Measurements from ENCODE around the gene MCM10. TPM values are rescaled to one million over a fixed set of nuclear protein-coding genes. Genes with fewer than 3 reads are reported as not detected.

MCM10 gene
- total and polyA plus RNA-seq, 2 of the 8 experiments (the other 6 are each of a cell fraction or from before 2014, with no cell fraction given): 9.8 to 60.3 TPM

DNA sequence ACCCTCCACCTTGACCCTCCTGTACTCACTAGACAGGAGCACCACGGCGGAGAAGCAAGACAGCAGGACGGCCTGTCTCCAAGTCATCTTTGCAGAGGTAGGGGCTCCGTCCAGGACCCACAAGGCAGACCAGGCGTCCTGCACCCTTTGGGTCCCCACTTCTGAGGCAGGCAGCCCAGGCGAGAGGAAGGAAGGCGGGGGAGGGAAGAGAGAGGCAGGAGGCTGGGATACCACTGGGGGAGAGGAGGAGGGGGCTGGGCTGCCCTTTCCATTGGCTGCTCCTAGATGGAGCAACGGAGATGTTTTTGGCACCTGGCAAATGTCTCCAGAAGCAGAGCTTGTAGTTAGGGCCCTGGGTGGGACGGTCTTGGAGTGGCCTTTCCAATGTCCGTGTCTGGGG lies 72.8 kb downstream of the MCM10 start, which contains the start of gene UCMA (continued):
- no peak for TF ChIP-seq TAF1 (IDR thresholded peaks at IDR 0.05; ENCODE audit: low read depth, low read length)
- TF ChIP-seq, protein P1, sequence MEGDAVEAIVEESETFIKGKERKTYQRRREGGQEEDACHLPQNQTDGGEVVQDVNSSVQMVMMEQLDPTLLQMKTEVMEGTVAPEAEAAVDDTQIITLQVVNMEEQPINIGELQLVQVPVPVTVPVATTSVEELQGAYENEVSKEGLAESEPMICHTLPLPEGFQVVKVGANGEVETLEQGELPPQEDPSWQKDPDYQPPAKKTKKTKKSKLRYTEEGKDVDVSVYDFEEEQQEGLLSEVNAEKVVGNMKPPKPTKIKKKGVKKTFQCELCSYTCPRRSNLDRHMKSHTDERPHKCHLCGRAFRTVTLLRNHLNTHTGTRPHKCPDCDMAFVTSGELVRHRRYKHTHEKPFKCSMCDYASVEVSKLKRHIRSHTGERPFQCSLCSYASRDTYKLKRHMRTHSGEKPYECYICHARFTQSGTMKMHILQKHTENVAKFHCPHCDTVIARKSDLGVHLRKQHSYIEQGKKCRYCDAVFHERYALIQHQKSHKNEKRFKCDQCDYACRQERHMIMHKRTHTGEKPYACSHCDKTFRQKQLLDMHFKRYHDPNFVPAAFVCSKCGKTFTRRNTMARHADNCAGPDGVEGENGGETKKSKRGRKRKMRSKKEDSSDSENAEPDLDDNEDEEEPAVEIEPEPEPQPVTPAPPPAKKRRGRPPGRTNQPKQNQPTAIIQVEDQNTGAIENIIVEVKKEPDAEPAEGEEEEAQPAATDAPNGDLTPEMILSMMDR (IDR thresholded peaks at IDR 0.05; ENCODE audit: control extremely low read depth in 1 of 3, insufficient read depth in 1 of 3, low read depth in 1 of 3, low read length in 3 of 3): no peak
- TF ChIP-seq, protein P2, sequence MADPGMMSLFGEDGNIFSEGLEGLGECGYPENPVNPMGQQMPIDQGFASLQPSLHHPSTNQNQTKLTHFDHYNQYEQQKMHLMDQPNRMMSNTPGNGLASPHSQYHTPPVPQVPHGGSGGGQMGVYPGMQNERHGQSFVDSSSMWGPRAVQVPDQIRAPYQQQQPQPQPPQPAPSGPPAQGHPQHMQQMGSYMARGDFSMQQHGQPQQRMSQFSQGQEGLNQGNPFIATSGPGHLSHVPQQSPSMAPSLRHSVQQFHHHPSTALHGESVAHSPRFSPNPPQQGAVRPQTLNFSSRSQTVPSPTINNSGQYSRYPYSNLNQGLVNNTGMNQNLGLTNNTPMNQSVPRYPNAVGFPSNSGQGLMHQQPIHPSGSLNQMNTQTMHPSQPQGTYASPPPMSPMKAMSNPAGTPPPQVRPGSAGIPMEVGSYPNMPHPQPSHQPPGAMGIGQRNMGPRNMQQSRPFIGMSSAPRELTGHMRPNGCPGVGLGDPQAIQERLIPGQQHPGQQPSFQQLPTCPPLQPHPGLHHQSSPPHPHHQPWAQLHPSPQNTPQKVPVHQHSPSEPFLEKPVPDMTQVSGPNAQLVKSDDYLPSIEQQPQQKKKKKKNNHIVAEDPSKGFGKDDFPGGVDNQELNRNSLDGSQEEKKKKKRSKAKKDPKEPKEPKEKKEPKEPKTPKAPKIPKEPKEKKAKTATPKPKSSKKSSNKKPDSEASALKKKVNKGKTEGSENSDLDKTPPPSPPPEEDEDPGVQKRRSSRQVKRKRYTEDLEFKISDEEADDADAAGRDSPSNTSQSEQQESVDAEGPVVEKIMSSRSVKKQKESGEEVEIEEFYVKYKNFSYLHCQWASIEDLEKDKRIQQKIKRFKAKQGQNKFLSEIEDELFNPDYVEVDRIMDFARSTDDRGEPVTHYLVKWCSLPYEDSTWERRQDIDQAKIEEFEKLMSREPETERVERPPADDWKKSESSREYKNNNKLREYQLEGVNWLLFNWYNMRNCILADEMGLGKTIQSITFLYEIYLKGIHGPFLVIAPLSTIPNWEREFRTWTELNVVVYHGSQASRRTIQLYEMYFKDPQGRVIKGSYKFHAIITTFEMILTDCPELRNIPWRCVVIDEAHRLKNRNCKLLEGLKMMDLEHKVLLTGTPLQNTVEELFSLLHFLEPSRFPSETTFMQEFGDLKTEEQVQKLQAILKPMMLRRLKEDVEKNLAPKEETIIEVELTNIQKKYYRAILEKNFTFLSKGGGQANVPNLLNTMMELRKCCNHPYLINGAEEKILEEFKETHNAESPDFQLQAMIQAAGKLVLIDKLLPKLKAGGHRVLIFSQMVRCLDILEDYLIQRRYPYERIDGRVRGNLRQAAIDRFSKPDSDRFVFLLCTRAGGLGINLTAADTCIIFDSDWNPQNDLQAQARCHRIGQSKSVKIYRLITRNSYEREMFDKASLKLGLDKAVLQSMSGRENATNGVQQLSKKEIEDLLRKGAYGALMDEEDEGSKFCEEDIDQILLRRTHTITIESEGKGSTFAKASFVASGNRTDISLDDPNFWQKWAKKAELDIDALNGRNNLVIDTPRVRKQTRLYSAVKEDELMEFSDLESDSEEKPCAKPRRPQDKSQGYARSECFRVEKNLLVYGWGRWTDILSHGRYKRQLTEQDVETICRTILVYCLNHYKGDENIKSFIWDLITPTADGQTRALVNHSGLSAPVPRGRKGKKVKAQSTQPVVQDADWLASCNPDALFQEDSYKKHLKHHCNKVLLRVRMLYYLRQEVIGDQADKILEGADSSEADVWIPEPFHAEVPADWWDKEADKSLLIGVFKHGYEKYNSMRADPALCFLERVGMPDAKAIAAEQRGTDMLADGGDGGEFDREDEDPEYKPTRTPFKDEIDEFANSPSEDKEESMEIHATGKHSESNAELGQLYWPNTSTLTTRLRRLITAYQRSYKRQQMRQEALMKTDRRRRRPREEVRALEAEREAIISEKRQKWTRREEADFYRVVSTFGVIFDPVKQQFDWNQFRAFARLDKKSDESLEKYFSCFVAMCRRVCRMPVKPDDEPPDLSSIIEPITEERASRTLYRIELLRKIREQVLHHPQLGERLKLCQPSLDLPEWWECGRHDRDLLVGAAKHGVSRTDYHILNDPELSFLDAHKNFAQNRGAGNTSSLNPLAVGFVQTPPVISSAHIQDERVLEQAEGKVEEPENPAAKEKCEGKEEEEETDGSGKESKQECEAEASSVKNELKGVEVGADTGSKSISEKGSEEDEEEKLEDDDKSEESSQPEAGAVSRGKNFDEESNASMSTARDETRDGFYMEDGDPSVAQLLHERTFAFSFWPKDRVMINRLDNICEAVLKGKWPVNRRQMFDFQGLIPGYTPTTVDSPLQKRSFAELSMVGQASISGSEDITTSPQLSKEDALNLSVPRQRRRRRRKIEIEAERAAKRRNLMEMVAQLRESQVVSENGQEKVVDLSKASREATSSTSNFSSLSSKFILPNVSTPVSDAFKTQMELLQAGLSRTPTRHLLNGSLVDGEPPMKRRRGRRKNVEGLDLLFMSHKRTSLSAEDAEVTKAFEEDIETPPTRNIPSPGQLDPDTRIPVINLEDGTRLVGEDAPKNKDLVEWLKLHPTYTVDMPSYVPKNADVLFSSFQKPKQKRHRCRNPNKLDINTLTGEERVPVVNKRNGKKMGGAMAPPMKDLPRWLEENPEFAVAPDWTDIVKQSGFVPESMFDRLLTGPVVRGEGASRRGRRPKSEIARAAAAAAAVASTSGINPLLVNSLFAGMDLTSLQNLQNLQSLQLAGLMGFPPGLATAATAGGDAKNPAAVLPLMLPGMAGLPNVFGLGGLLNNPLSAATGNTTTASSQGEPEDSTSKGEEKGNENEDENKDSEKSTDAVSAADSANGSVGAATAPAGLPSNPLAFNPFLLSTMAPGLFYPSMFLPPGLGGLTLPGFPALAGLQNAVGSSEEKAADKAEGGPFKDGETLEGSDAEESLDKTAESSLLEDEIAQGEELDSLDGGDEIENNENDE (IDR thresholded peaks at IDR 0.05; ENCODE audit: insufficient replicate concordance, low read length): no peak

Measured in H1 (cell line).